Naive thymus-derived CD4-positive, alpha-beta T cell (primary cell): ENCODE data around the gene CDC42BPG. TPM values are rescaled to one million over a fixed set of nuclear protein-coding genes. Genes with fewer than 3 reads are reported as not detected.
A peak's percentile ranks its signal among the peaks of the same experiment; 100 is the strongest.

ENCODE experiments used
- ATAC-seq: fragments of 150-1000 bp; cut with Tn5 transposase; 2 replicates; pipeline ENCODE4 v1.10.0; 2021; ENCODE audit warnings: mild to moderate bottlenecking, moderate library complexity
- CTCF ChIA-PET: fragments of 350-600 bp; sonication (Branson Sonifier 250); formaldehyde crosslinking; loops from one replicate; lab custom pipeline; 2021; ENCODE audit warnings: antibody characterized with exemption; lab: Charles Lee
- POLR2A ChIA-PET: fragments of 350-600 bp; sonication (Branson Sonifier 250); formaldehyde crosslinking; loops from one replicate; lab custom pipeline; 2021; ENCODE audit warnings: antibody characterized with exemption, inconsistent platforms; lab: Charles Lee
- DNase-seq, 9 donors: peaks; one replicate each; pipeline versions ENCODE4 v3.0.0 to v3.0.0-alpha.2; 2020 to 2022; ENCODE audit warnings: mixed read lengths in 1 of 9
- H3K27ac ChIP-seq: one replicate; pipeline ENCODE4 v1.7.0; 2013; ENCODE audit warnings: mild to moderate bottlenecking, low read depth, low read length, moderate library complexity
- H3K27me3 ChIP-seq, 2 donors: one replicate each; pipeline ENCODE4 v1.7.0; 2013; ENCODE audit warnings: low read length in 2 of 2, mild to moderate bottlenecking in 2 of 2, moderate library complexity in 2 of 2; ENCODE audit not compliant: control insufficient read depth in 2 of 2, insufficient read depth in 2 of 2
- H3K36me3 ChIP-seq, 3 experiments: 1 replicate in 2 of 3; 2 replicates in 1 of 3; pipeline ENCODE4 v1.7.0; 2013; ENCODE audit warnings: low read length in 3 of 3, mild to moderate bottlenecking in 3 of 3, moderate library complexity in 1 of 3; ENCODE audit not compliant: insufficient read depth in 3 of 3, control insufficient read depth in 2 of 3
- H3K4me1 ChIP-seq, 2 donors: one replicate each; pipeline ENCODE4 v1.7.0; 2013; ENCODE audit warnings: low read length in 2 of 2, mild to moderate bottlenecking in 2 of 2, moderate library complexity in 1 of 2; ENCODE audit not compliant: control insufficient read depth in 2 of 2, insufficient read depth in 2 of 2
- H3K4me3 ChIP-seq: 2 replicates; pipeline ENCODE4 v1.7.0; 2013; ENCODE audit warnings: mild to moderate bottlenecking, low read length
- H3K9me3 ChIP-seq, 3 experiments: 1 replicate in 2 of 3; 2 replicates in 1 of 3; pipeline ENCODE4 v1.7.0; 2013; ENCODE audit warnings: low read length in 3 of 3; ENCODE audit not compliant: control insufficient read depth in 2 of 3
- H3K27ac Mint-ChIP-seq, 9 donors: one replicate each; pipeline ENCODE4 v1.8.0; 2020 to 2022; ENCODE audit warnings: mixed read lengths in 9 of 9, mild to moderate bottlenecking in 8 of 9, moderate library complexity in 5 of 9, inconsistent platforms in 2 of 9
- H3K27me3 Mint-ChIP-seq, 5 donors: one replicate each; pipeline ENCODE4 v1.8.0; 2021 to 2022; ENCODE audit warnings: mixed read lengths in 5 of 5, mild to moderate bottlenecking in 1 of 5
- H3K36me3 Mint-ChIP-seq, 5 donors: one replicate each; pipeline ENCODE4 v1.8.0; 2020 to 2022; ENCODE audit warnings: mixed read lengths in 5 of 5, mild to moderate bottlenecking in 3 of 5, inconsistent platforms in 1 of 5
- H3K4me1 Mint-ChIP-seq, 7 donors: one replicate each; pipeline ENCODE4 v1.8.0; 2020 to 2022; ENCODE audit warnings: mixed read lengths in 7 of 7, mild to moderate bottlenecking in 3 of 7, inconsistent platforms in 1 of 7
- H3K4me3 Mint-ChIP-seq, 10 donors: one replicate each; pipeline ENCODE4 v1.8.0; 2020 to 2022; ENCODE audit warnings: mild to moderate bottlenecking in 10 of 10, mixed read lengths in 10 of 10, moderate library complexity in 6 of 10, inconsistent platforms in 2 of 10
- H3K9me3 Mint-ChIP-seq, 11 donors: one replicate each; pipeline ENCODE4 v1.8.0; 2020 to 2022; ENCODE audit warnings: mixed read lengths in 11 of 11, mild to moderate bottlenecking in 4 of 11, inconsistent platforms in 1 of 11, moderate library complexity in 1 of 11
- intact Hi-C, 2 donors: fragments of 100-400 bp; cut with micrococcal nuclease; formaldehyde crosslinking; loops; one replicate each; pipeline ENCODE4 v1.15.1; 2023
- polyA plus RNA-seq, 2 donors: library from polyadenylated mRNA; unstranded; fragments of 300-500 nt; fragmentation: Illumina TruSeq; gene quantifications; one replicate each; pipeline ENCODE4 v1.2.3, GENCODE V29; 2021
- total RNA-seq, 6 experiments: library from RNA in 5 of 6; stranded (reverse) in 5 of 6; gene quantifications; 1 replicate in 5 of 6; 2 replicates in 1 of 6; pipeline ENCODE4 v1.2.3 and lab custom pipeline; 2021 to 2026

The CDC42BPG gene
- total and polyA plus RNA-seq, 7 experiments from 2014 or later = 0.22 to 9.2 (median 6.9) TPM

GRCh38 chr11:64878223-64878493 is 33.7 kb upstream of the CDC42BPG start:
- Histone ChIP-seq H3K27me3 (no peaks in the 10 kb centered on the region), H3K4me3 (peak overlapping the region; percentile 100), H3K9me3 (no peaks in the 10 kb centered on the region), H3K27ac (peak overlapping the region; percentile 80), H3K4me1 (peaks cover 44 to 48% of the 10 kb centered on the region in 2 donors), H3K36me3 (peaks cover 3 to 22% (median 10%) of the 10 kb centered on the region in 3 experiments)
- ChIA-PET CTCF (interaction anchor here (0.7 to 30.3 kb wide), 5 partner anchors 10 to 231 kb away, joined by 3 to 945 read pairs (median 4); partner anchors contain the start of gene CDC42BPG), POLR2A (interaction anchor here (0.7 to 26.0 kb wide), 9 partner anchors 13 to 134 kb away, joined by 3 to 1324 read pairs (median 4); partner anchors contain the start of genes CDC42BPG, PPP2R5B and RASGRP2)
- peak overlapping the region; percentile 84 to 95 (median 92) for H3K27ac Mint-ChIP-seq
- peaks cover 51 to 68% (median 62%) of the 10 kb centered on the region in 7 donors for H3K4me1 Mint-ChIP-seq
- no peaks in the 10 kb centered on the region for H3K27me3 Mint-ChIP-seq
- intact Hi-C loops = loop anchor here (1.0 to 5.0 kb wide), 14 partner anchors 9 to 619 kb away; partner anchors contain the start of genes ATG2A (in 2 of the 2), PPP2R5B (in 2 of the 2), CDCA5 (in 1 of the 2) and MAP4K2 (in 1 of the 2)
- peak overlapping the region; percentile 95 to 99 (median 98) for H3K4me3 Mint-ChIP-seq
- ATAC-seq (peak; percentile 19), DNase-seq (no peak)
- peaks cover 0 to 3% (median 0%) of the 10 kb centered on the region in 11 donors for H3K9me3 Mint-ChIP-seq
- peaks cover 0 to 30% (median 17%) of the 10 kb centered on the region in 5 donors for H3K36me3 Mint-ChIP-seq

- Mint-ChIP-seq H3K27me3 (no peaks in the 10 kb centered on the region), H3K9me3 (peaks cover 0 to 3% (median 0%) of the 10 kb centered on the region in 11 donors), H3K27ac (peak overlapping the region; percentile 84 to 95 (median 93)), H3K4me1 (peaks cover 54 to 72% (median 64%) of the 10 kb centered on the region in 7 donors), H3K36me3 (peaks cover 0 to 34% (median 22%) of the 10 kb centered on the region in 5 donors), H3K4me3 (peak overlapping the region; percentile 95 to 99 (median 98))
- ATAC-seq (no peak), DNase-seq (peak in 2 of 9 donors; percentile 11 to 66)
- intact Hi-C loops = loop anchor here (1.0 to 5.0 kb wide), 14 partner anchors 8 to 620 kb away; partner anchors contain the start of genes ATG2A (in 2 of the 2), PPP2R5B (in 2 of the 2), CDCA5 (in 1 of the 2) and MAP4K2 (in 1 of the 2)
- POLR2A ChIA-PET = interaction anchor here (0.7 to 26.0 kb wide), 11 partner anchors 13 to 621 kb away, joined by 3 to 1324 read pairs (median 4); partner anchors contain the start of genes CDC42BPG, MALAT1, PPP2R5B and RASGRP2
- Histone ChIP-seq H3K36me3 (peaks cover 9 to 28% (median 13%) of the 10 kb centered on the region in 3 experiments), H3K9me3 (no peaks in the 10 kb centered on the region), H3K27me3 (no peaks in the 10 kb centered on the region), H3K4me1 (peaks cover 50 to 53% of the 10 kb centered on the region in 2 donors), H3K27ac (peak overlapping the region; percentile 80), H3K4me3 (peak overlapping the region; percentile 100)
- CTCF ChIA-PET = interaction anchor here (0.7 to 30.3 kb wide), 5 partner anchors 10 to 232 kb away, joined by 3 to 945 read pairs (median 4); partner anchors contain the start of gene CDC42BPG
Measured at GRCh38 chr11:64877390-64878222, 33.2 kb upstream of the CDC42BPG start.

GRCh38 chr11:64876835-64877341 is 32.4 kb upstream of the CDC42BPG start:
- Histone ChIP-seq H3K36me3 (peaks cover 12 to 34% (median 15%) of the 10 kb centered on the region in 3 experiments), H3K4me3 (peak overlapping the region; percentile 100), H3K27ac (peak overlapping the region; percentile 80), H3K4me1 (peaks cover 57 to 60% of the 10 kb centered on the region in 2 donors), H3K9me3 (no peaks in the 10 kb centered on the region), H3K27me3 (no peaks in the 10 kb centered on the region)
- ChIA-PET CTCF (interaction anchor here (1.5 to 30.3 kb wide), 3 partner anchors 11 to 21 kb away, joined by 3 to 945 read pairs (median 11); partner anchors contain the start of gene CDC42BPG), POLR2A (interaction anchor here (1.2 to 26.0 kb wide), 11 partner anchors 14 to 622 kb away, joined by 3 to 1324 read pairs (median 4); partner anchors contain the start of genes CDC42BPG, MALAT1, PPP2R5B and RASGRP2)
- Mint-ChIP-seq H3K9me3 (peaks cover 0 to 3% (median 0%) of the 10 kb centered on the region in 11 donors), H3K4me3 (peak overlapping the region; percentile 95 to 99 (median 98)), H3K36me3 (peaks cover 0 to 34% (median 23%) of the 10 kb centered on the region in 5 donors), H3K4me1 (peaks cover 58 to 79% (median 68%) of the 10 kb centered on the region in 7 donors), H3K27ac (peak overlapping the region; percentile 84 to 95 (median 93)), H3K27me3 (no peaks in the 10 kb centered on the region)
- intact Hi-C loops = loop anchor here in 1 of 2 donors (5.0 kb wide), 1 partner anchor 75 kb away; the partner anchor contains the start of gene MAP4K2
- ATAC-seq (no peak), DNase-seq (no peak)

- no peak for ATAC-seq
- peak in 1 of 9 donors; percentile 13 for DNase-seq
- intact Hi-C loops = loop anchor here in 1 of 2 donors (5.0 kb wide), 1 partner anchor 74 kb away; the partner anchor contains the start of gene MAP4K2
- Mint-ChIP-seq H3K4me3 (peak overlapping the region; percentile 95 to 99 (median 98)), H3K27me3 (no peaks in the 10 kb centered on the region), H3K4me1 (peaks cover 60 to 82% (median 73%) of the 10 kb centered on the region in 7 donors), H3K9me3 (peaks cover 0 to 3% (median 0%) of the 10 kb centered on the region in 11 donors), H3K36me3 (peaks cover 1 to 36% (median 25%) of the 10 kb centered on the region in 5 donors), H3K27ac (peak overlapping the region; percentile 84 to 95 (median 93))
- POLR2A ChIA-PET = interaction anchor here (0.7 to 26.0 kb wide), 9 partner anchors 9 to 623 kb away, joined by 3 to 1324 read pairs (median 4); partner anchors contain the start of genes CDC42BPG, MALAT1 and RASGRP2
- CTCF ChIA-PET = interaction anchor here (0.6 to 30.3 kb wide), 3 partner anchors 17 to 154 kb away, joined by 3 to 945 read pairs (median 4); partner anchors contain the start of gene CDC42BPG
- H3K4me1 ChIP-seq = peaks cover 63 to 66% of the 10 kb centered on the region in 2 donors
- H3K27ac ChIP-seq = peak overlapping the region; percentile 80
- peaks cover 12 to 40% (median 17%) of the 10 kb centered on the region in 3 experiments for H3K36me3 ChIP-seq
- H3K27me3 ChIP-seq = no peaks in the 10 kb centered on the region
- H3K9me3 ChIP-seq = no peaks in the 10 kb centered on the region
- peak overlapping the region; percentile 100 for H3K4me3 ChIP-seq
Measured at GRCh38 chr11:64876229-64876750, 31.8 kb upstream of the CDC42BPG start.

- no peaks in the 10 kb centered on the region for H3K27me3 Mint-ChIP-seq
- CTCF ChIA-PET = interaction anchor here (0.6 to 30.3 kb wide), 3 partner anchors 13 to 155 kb away, joined by 4 to 945 read pairs (median 6); partner anchors contain the start of gene CDC42BPG
- peaks cover 12 to 46% (median 17%) of the 10 kb centered on the region in 3 experiments for H3K36me3 ChIP-seq
- no peak for DNase-seq
- H3K4me3 Mint-ChIP-seq = peak overlapping the region; percentile 95 to 99 (median 98)
- H3K9me3 Mint-ChIP-seq = peaks cover 0 to 3% (median 0%) of the 10 kb centered on the region in 11 donors
- H3K27ac Mint-ChIP-seq = peak overlapping the region; percentile 84 to 95 (median 93)
- H3K4me1 Mint-ChIP-seq = peaks cover 58 to 82% (median 72%) of the 10 kb centered on the region in 7 donors
- intact Hi-C loops = loop anchor here in 1 of 2 donors (5.0 kb wide), 1 partner anchor 73 kb away; the partner anchor contains the start of gene MAP4K2
- H3K27ac ChIP-seq = peak overlapping the region; percentile 80
- ATAC-seq = no peak
- peaks cover 64 to 68% of the 10 kb centered on the region in 2 donors for H3K4me1 ChIP-seq
- H3K27me3 ChIP-seq = no peaks in the 10 kb centered on the region
- H3K9me3 ChIP-seq = no peaks in the 10 kb centered on the region
- POLR2A ChIA-PET = interaction anchor here (0.5 to 26.0 kb wide), 14 partner anchors 9 to 623 kb away, joined by 3 to 1324 read pairs (median 4); partner anchors contain the start of genes CDC42BPG, MALAT1, MEN1 and RASGRP2
- peaks cover 3 to 38% (median 27%) of the 10 kb centered on the region in 5 donors for H3K36me3 Mint-ChIP-seq
- peak overlapping the region; percentile 100 for H3K4me3 ChIP-seq
Measured at GRCh38 chr11:64875369-64876228, 31.1 kb upstream of the CDC42BPG start.
